Liver (tissue), 9 donors: ENCODE measurements around the gene PNPLA1. TPM values are rescaled to one million over a fixed set of nuclear protein-coding genes. Genes with fewer than 3 reads are reported as not detected.

Experiments used
- DNase-seq: peaks from one replicate; pipeline ENCODE4 v3.0.0-alpha.2; 2017; ENCODE audit warnings: low spot score
- H3K27ac ChIP-seq, 2 donors: one replicate each; pipeline ENCODE4 v1.7.0; 2013; ENCODE audit warnings: inconsistent platforms in 2 of 2, low read length in 2 of 2, control low read depth in 1 of 2, low read depth in 1 of 2, mild to moderate bottlenecking in 1 of 2
- H3K27me3 ChIP-seq, 4 donors: one replicate each; pipeline versions ENCODE4 v1.6.1 to v1.7.0; 2013; ENCODE audit warnings: low read length in 3 of 4, inconsistent platforms in 1 of 4, mild to moderate bottlenecking in 1 of 4, moderate library complexity in 1 of 4; ENCODE audit not compliant: control insufficient read depth in 4 of 4, insufficient read depth in 4 of 4
- H3K36me3 ChIP-seq, 4 donors: one replicate each; pipeline versions ENCODE4 v1.6.1 to v1.7.0; 2013; ENCODE audit warnings: low read length in 3 of 4, mild to moderate bottlenecking in 3 of 4, low read depth in 1 of 4, moderate library complexity in 1 of 4; ENCODE audit not compliant: control insufficient read depth in 4 of 4, insufficient read depth in 3 of 4
- H3K4me1 ChIP-seq, 4 donors: one replicate each; pipeline versions ENCODE4 v1.6.1 to v1.7.0; 2013; ENCODE audit warnings: low read length in 3 of 4, mild to moderate bottlenecking in 3 of 4, moderate library complexity in 1 of 4; ENCODE audit not compliant: control insufficient read depth in 4 of 4, insufficient read depth in 4 of 4
- H3K4me3 ChIP-seq, 3 donors: one replicate each; pipeline versions ENCODE4 v1.6.1 to v1.7.0; 2013; ENCODE audit warnings: low read length in 3 of 3, control low read depth in 1 of 3, low read depth in 1 of 3, mild to moderate bottlenecking in 1 of 3
- H3K9ac ChIP-seq, 2 donors: one replicate each; pipeline ENCODE4 v1.7.0; 2013; ENCODE audit warnings: low read length in 2 of 2, mild to moderate bottlenecking in 2 of 2, moderate library complexity in 2 of 2, control low read depth in 1 of 2, low read depth in 1 of 2
- H3K9me3 ChIP-seq, 4 donors: one replicate each; pipeline versions ENCODE4 v1.6.1 to v1.7.0; 2013; ENCODE audit warnings: low read length in 3 of 4; ENCODE audit not compliant: control insufficient read depth in 4 of 4
- EGR1 ChIP-seq, 2 donors: IDR thresholded peaks; 2 replicates each; pipeline ENCODE4 v1.6.1; 2016 to 2018; ENCODE audit warnings: antibody characterized with exemption in 2 of 2, low read depth in 2 of 2
- FOXA2 ChIP-seq: IDR thresholded peaks from 2 replicates; pipeline ENCODE4 v1.6.1; 2016; ENCODE audit warnings: antibody characterized with exemption
- GABPA ChIP-seq, 2 donors: IDR thresholded peaks in 1 of 2; conservative IDR thresholded peaks in 1 of 2; 2 replicates each; pipeline ENCODE4 v1.6.1; 2016; ENCODE audit warnings: antibody characterized with exemption in 2 of 2, mild to moderate bottlenecking in 1 of 2, moderate library complexity in 1 of 2
- HNF4A ChIP-seq, 2 donors: conservative IDR thresholded peaks; 2 replicates each; pipeline ENCODE4 v1.6.1; 2016; ENCODE audit warnings: antibody characterized with exemption in 2 of 2, mild to moderate bottlenecking in 2 of 2
- HNF4G ChIP-seq: IDR thresholded peaks from 2 replicates; pipeline ENCODE4 v1.6.1; 2016; ENCODE audit warnings: antibody characterized with exemption
- JUND ChIP-seq, 2 donors: IDR thresholded peaks; 2 replicates each; pipeline ENCODE4 v1.6.1; 2016; ENCODE audit warnings: antibody characterized with exemption in 2 of 2
- MAX ChIP-seq: IDR thresholded peaks from 2 replicates; pipeline ENCODE4 v1.6.1; 2016; ENCODE audit warnings: antibody characterized with exemption
- NR2F2 ChIP-seq: IDR thresholded peaks from 2 replicates; pipeline ENCODE4 v1.6.1; 2016; ENCODE audit warnings: antibody characterized with exemption
- RAD21 ChIP-seq, 2 donors: IDR thresholded peaks; 2 replicates each; pipeline ENCODE4 v1.6.1; 2016; ENCODE audit warnings: antibody characterized with exemption in 2 of 2, mild to moderate bottlenecking in 2 of 2
- REST ChIP-seq: IDR thresholded peaks from 2 replicates; pipeline ENCODE4 v1.6.1; 2016; ENCODE audit warnings: antibody characterized with exemption, mild to moderate bottlenecking
- SP1 ChIP-seq: IDR thresholded peaks from 2 replicates; pipeline ENCODE4 v1.6.1; 2018; ENCODE audit warnings: antibody characterized with exemption, mild to moderate bottlenecking
- TAF1 ChIP-seq: conservative IDR thresholded peaks from 2 replicates; pipeline ENCODE4 v1.6.1; 2016; ENCODE audit warnings: antibody characterized with exemption, mild to moderate bottlenecking
- YY1 ChIP-seq: IDR thresholded peaks from 2 replicates; pipeline ENCODE4 v1.6.1; 2016; ENCODE audit warnings: antibody characterized with exemption, mild to moderate bottlenecking
- WGBS: extraction: QIAGEN DNeasy Blood & Tissue Kit; methylation state at CpG from one replicate; pipeline ENCODE4 v1.1.7; 2013; 5-methylcytosine and 5-hydroxymethylcytosine counted together
- polyA plus RNA-seq, 2 donors: library from polyadenylated mRNA; stranded (reverse) in 1 of 2; unstranded in 1 of 2; fragments of 200-250 nt in 1 of 2; fragments of >200 nt in 1 of 2; fragmentation: Nextera tagmentation in 1 of 2; extraction: Ambion mirVana in 1 of 2; gene quantifications; one replicate each; pipeline versions ENCODE4 v1.2.1 to v1.2.3, GENCODE V29; 2013 to 2015
- total RNA-seq, 2 donors: library from RNA; depleted of rRNA; stranded (reverse); fragments of >200 nt; gene quantifications; one replicate each; pipeline ENCODE4 v1.2.3, GENCODE V29; 2014
- TF ChIP-seq, protein P1 (sequence below): IDR thresholded peaks from 2 replicates; pipeline ENCODE4 v1.6.1; 2016; ENCODE audit warnings: antibody characterized with exemption
- TF ChIP-seq, protein P2 (sequence below): IDR thresholded peaks from 2 replicates; pipeline ENCODE4 v1.6.1; 2016; ENCODE audit warnings: antibody characterized with exemption
- donor health status: healthy.
- donor health status: healthy.
- donor health status: healthy.
- donor health status: healthy.
- donor health status: healthy.

Gene PNPLA1
- total and polyA plus RNA-seq, 4 donors = 0.07 to 0.14 (median 0.08) TPM; not detected in 1

- TF ChIP-seq YY1 (no peak), TAF1 (no peak), REST (no peak), FOXA2 (no peak), HNF4G (no peak)
- no peak for DNase-seq
- H3K36me3 ChIP-seq = no peaks in the 10 kb centered on the region
- peaks cover 0 to 2% (median 0%) of the 10 kb centered on the region in 4 donors for H3K4me1 ChIP-seq
- H3K4me3 ChIP-seq = no peak overlapping the region
- H3K27ac ChIP-seq = no peak overlapping the region
- WGBS = 96% methylated on average over 5 of the region's 5 CpGs
- H3K9me3 ChIP-seq = no peaks in the 10 kb centered on the region
- H3K9ac ChIP-seq = no peak overlapping the region
- peaks cover 0 to 6% (median 2%) of the 10 kb centered on the region in 4 donors for H3K27me3 ChIP-seq
Measured at GRCh38 chr6:36273067-36273466, 3.2 kb downstream of the PNPLA1 start.

GRCh38 chr6:36273802-36274514, 4.1 kb downstream of the PNPLA1 start:
- TF ChIP-seq RAD21 (IDR thresholded peaks at IDR 0.05) (no peak), NR2F2 (no peak), JUND (IDR thresholded peaks at IDR 0.05) (no peak), EGR1 (IDR thresholded peaks at IDR 0.05; ENCODE audit: low read depth in 2 of 2) (no peak), HNF4A (conservative IDR thresholded peaks at IDR 0.05) (no peak), TAF1 (no peak), MAX (no peak), GABPA (IDR thresholded peaks at IDR 0.05 in 1 of 2, conservative IDR thresholded peaks at IDR 0.05 in 1 of 2) (no peak), SP1 (no peak)
- TF ChIP-seq, protein P1, sequence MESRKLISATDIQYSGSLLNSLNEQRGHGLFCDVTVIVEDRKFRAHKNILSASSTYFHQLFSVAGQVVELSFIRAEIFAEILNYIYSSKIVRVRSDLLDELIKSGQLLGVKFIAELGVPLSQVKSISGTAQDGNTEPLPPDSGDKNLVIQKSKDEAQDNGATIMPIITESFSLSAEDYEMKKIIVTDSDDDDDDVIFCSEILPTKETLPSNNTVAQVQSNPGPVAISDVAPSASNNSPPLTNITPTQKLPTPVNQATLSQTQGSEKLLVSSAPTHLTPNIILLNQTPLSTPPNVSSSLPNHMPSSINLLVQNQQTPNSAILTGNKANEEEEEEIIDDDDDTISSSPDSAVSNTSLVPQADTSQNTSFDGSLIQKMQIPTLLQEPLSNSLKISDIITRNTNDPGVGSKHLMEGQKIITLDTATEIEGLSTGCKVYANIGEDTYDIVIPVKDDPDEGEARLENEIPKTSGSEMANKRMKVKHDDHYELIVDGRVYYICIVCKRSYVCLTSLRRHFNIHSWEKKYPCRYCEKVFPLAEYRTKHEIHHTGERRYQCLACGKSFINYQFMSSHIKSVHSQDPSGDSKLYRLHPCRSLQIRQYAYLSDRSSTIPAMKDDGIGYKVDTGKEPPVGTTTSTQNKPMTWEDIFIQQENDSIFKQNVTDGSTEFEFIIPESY = no peak
- TF ChIP-seq, protein P2, sequence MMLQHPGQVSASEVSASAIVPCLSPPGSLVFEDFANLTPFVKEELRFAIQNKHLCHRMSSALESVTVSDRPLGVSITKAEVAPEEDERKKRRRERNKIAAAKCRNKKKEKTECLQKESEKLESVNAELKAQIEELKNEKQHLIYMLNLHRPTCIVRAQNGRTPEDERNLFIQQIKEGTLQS = no peak
- no peaks in the 10 kb centered on the region for H3K9me3 ChIP-seq
- no peak overlapping the region for H3K4me3 ChIP-seq
- no peak overlapping the region for H3K27ac ChIP-seq
- no peak overlapping the region for H3K9ac ChIP-seq
- WGBS = 84% methylated on average over 15 of the region's 15 CpGs
- DNase-seq = no peak
- H3K4me1 ChIP-seq = peaks cover 0 to 2% (median 0%) of the 10 kb centered on the region in 4 donors
- H3K36me3 ChIP-seq = no peaks in the 10 kb centered on the region
- H3K27me3 ChIP-seq = peaks cover 0 to 6% (median 2%) of the 10 kb centered on the region in 4 donors
